Vagina (tissue), 2 donors: ENCODE measurements around the gene CUX1. TPM values are rescaled to one million over a fixed set of nuclear protein-coding genes. Genes with fewer than 3 reads are reported as not detected.
A peak's percentile ranks its signal among the peaks of the same experiment; 100 is the strongest.

ENCODE experiments used
- DNase-seq, 2 donors: peaks; one replicate each; pipeline ENCODE4 v3.0.0-alpha.2; 2017; ENCODE audit errors: extremely low spot score in 2 of 2
- H3K27ac ChIP-seq: fragments of 200-600 bp; sonication (generic); one replicate; pipeline ENCODE4 v1.5.1; 2019
- H3K27me3 ChIP-seq: fragments of 200-600 bp; sonication (generic); one replicate; pipeline ENCODE4 v1.5.1; 2019
- H3K36me3 ChIP-seq, 2 donors: fragments of 200-600 bp; sonication (generic); one replicate each; pipeline ENCODE4 v1.5.1; 2017 to 2019
- H3K4me1 ChIP-seq: fragments of 200-600 bp; sonication (generic); one replicate; pipeline ENCODE4 v1.5.1; 2019
- H3K4me3 ChIP-seq, 2 donors: fragments of 200-600 bp; sonication (generic); 1 replicate in 1 of 2; 2 replicates in 1 of 2; pipeline ENCODE4 v1.5.1; 2016 to 2019
- H3K9me3 ChIP-seq: fragments of 200-600 bp; sonication (generic); one replicate; pipeline ENCODE4 v1.5.1; 2019
- POLR2A ChIP-seq, 2 donors: fragments of 450-650 bp; IDR thresholded peaks; one replicate each; pipeline ENCODE4 v1.6.1; 2017; ENCODE audit warnings: antibody characterized with exemption in 2 of 2, mild to moderate bottlenecking in 2 of 2, moderate library complexity in 2 of 2
- POLR2AphosphoS5 ChIP-seq, 2 donors: sonication (generic); formaldehyde crosslinking; IDR thresholded peaks; one replicate each; pipeline ENCODE4 v1.9.0; 2017; ENCODE audit warnings: antibody characterized with exemption in 2 of 2, mild to moderate bottlenecking in 2 of 2, low read depth in 1 of 2; ENCODE audit not compliant: insufficient read depth in 1 of 2
- intact Hi-C: fragments of 100-400 bp; cut with DNase I; formaldehyde crosslinking; loops from one replicate; pipeline ENCODE4 v1.15.1; 2023
- total RNA-seq: library from RNA; depleted of rRNA; stranded (reverse); fragments of >200 nt; gene quantifications from one replicate; pipeline ENCODE4 v1.2.3, GENCODE V29; 2016
- TF ChIP-seq, protein P1 (sequence below), 3 experiments: fragments of 450-650 bp in 2 of 3; fragments of 200-600 bp in 1 of 3; sonication (generic) in 1 of 3; IDR thresholded peaks; one replicate each; pipeline ENCODE4 v1.5.1; 2017 to 2019; ENCODE audit warnings: antibody characterized with exemption in 3 of 3, mild to moderate bottlenecking in 2 of 3, moderate library complexity in 2 of 3

CUX1 gene
- total RNA-seq, 1 donor from 2014 or later: 65.3 TPM

DNA sequence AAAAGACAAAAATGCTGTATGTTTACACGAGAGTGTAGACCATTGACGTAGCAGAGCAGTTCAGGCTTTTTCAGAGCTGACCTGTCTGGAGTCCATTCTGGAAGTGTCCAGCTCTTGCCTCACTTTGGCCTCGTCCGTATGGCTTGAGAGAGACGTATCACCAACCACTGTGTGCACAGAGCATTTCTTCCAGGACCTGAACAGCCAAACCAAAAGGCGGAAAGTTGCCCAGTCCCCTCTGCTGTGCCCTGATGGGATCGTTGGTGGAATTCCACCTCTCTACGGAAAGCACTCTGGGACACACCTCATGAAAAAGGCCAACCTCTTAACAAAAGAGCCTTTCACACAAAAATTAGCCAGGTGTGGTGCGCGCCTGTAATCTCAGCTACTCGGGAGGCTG, 284.5 kb downstream of the CUX1 start:
- Histone ChIP-seq H3K4me1 (no peaks in the 10 kb centered on the region), H3K36me3 (peaks cover 0 to 21% of the 10 kb centered on the region in 2 donors), H3K4me3 (no peak overlapping the region), H3K27me3 (no peaks in the 10 kb centered on the region), H3K9me3 (no peaks in the 10 kb centered on the region), H3K27ac (no peak overlapping the region)
- TF ChIP-seq POLR2A (IDR thresholded peaks at IDR 0.05): no peak
- no peak for TF ChIP-seq POLR2AphosphoS5 (IDR thresholded peaks at IDR 0.05; ENCODE audit: insufficient read depth in 1 of 2, low read depth in 1 of 2)
- TF ChIP-seq, protein P1, sequence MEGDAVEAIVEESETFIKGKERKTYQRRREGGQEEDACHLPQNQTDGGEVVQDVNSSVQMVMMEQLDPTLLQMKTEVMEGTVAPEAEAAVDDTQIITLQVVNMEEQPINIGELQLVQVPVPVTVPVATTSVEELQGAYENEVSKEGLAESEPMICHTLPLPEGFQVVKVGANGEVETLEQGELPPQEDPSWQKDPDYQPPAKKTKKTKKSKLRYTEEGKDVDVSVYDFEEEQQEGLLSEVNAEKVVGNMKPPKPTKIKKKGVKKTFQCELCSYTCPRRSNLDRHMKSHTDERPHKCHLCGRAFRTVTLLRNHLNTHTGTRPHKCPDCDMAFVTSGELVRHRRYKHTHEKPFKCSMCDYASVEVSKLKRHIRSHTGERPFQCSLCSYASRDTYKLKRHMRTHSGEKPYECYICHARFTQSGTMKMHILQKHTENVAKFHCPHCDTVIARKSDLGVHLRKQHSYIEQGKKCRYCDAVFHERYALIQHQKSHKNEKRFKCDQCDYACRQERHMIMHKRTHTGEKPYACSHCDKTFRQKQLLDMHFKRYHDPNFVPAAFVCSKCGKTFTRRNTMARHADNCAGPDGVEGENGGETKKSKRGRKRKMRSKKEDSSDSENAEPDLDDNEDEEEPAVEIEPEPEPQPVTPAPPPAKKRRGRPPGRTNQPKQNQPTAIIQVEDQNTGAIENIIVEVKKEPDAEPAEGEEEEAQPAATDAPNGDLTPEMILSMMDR (IDR thresholded peaks at IDR 0.05): no peak
- DNase-seq: peak; percentile 32 to 61
- intact Hi-C loops: no loop called here

DNA sequence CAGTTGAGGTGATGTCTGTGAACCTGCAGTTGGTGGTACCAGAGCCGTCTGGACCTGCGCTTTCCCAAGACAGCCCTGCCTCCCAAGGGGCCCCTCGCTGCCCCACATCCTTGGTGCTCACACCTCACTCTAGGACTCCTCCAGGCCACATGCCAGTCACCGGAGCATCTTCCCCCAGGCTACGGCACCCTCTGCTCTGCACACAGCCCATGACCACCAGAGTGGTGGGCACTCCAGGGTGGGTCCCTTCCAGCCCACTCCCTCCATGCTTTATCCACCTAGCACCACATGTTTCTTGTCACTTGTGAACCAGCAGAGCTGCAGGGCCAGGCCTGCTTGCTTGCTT, 285.6 kb downstream of the CUX1 start:
- TF ChIP-seq POLR2AphosphoS5 (IDR thresholded peaks at IDR 0.05; ENCODE audit: insufficient read depth in 1 of 2, low read depth in 1 of 2) (no peak), POLR2A (IDR thresholded peaks at IDR 0.05) (no peak)
- TF ChIP-seq, protein P1 (IDR thresholded peaks at IDR 0.05): no peak
- DNase-seq: peak in 1 of 2 donors; percentile 65
- no peaks in the 10 kb centered on the region for H3K4me1 ChIP-seq
- no peaks in the 10 kb centered on the region for H3K9me3 ChIP-seq
- no peak overlapping the region for H3K27ac ChIP-seq
- intact Hi-C loops: no loop called here
- H3K36me3 ChIP-seq: peaks cover 0 to 21% of the 10 kb centered on the region in 2 donors
- no peak overlapping the region for H3K4me3 ChIP-seq
- no peaks in the 10 kb centered on the region for H3K27me3 ChIP-seq

- Histone ChIP-seq H3K4me1 (no peaks in the 10 kb centered on the region), H3K9me3 (no peaks in the 10 kb centered on the region), H3K27ac (no peak overlapping the region), H3K27me3 (no peaks in the 10 kb centered on the region), H3K4me3 (no peak overlapping the region), H3K36me3 (peaks cover 0 to 21% of the 10 kb centered on the region in 2 donors)
- intact Hi-C loops: no loop called here
- no peak for DNase-seq
- no peak for TF ChIP-seq POLR2AphosphoS5 (IDR thresholded peaks at IDR 0.05; ENCODE audit: insufficient read depth in 1 of 2, low read depth in 1 of 2)
- TF ChIP-seq POLR2A (IDR thresholded peaks at IDR 0.05): no peak
- TF ChIP-seq, protein P1 (IDR thresholded peaks at IDR 0.05): no peak
Observed at GRCh38 chr7:102104245-102104644, 286.8 kb downstream of the CUX1 start.

DNA sequence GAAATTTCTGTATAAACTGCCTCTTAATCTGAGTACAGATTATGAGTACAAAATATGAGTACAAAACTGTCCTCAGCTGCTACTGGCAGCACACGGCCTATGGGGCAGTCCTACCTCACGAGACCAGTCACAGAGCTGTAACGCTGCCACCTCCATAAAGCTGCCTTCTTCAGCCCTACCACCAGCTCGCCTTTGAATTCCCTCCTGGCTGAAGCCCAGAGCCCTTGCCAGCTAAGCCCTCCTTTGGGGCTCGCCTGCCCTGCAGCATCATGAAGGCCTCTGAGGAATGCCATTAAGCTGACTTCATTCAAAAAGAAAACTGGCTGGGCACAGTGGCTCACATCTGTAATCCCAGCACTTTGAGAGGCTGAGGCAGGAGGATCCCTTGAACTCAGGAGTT, 289.2 kb downstream of the CUX1 start:
- no peaks in the 10 kb centered on the region for H3K27me3 ChIP-seq
- intact Hi-C loops: no loop called here
- H3K4me3 ChIP-seq: no peak overlapping the region
- H3K36me3 ChIP-seq: peaks cover 0 to 21% of the 10 kb centered on the region in 2 donors
- TF ChIP-seq POLR2AphosphoS5 (IDR thresholded peaks at IDR 0.05; ENCODE audit: insufficient read depth in 1 of 2, low read depth in 1 of 2) (no peak), POLR2A (IDR thresholded peaks at IDR 0.05) (no peak)
- TF ChIP-seq, protein P1 (IDR thresholded peaks at IDR 0.05): no peak
- DNase-seq: peak; percentile 47 to 67
- H3K27ac ChIP-seq: no peak overlapping the region
- H3K4me1 ChIP-seq: no peaks in the 10 kb centered on the region
- H3K9me3 ChIP-seq: no peaks in the 10 kb centered on the region

DNA sequence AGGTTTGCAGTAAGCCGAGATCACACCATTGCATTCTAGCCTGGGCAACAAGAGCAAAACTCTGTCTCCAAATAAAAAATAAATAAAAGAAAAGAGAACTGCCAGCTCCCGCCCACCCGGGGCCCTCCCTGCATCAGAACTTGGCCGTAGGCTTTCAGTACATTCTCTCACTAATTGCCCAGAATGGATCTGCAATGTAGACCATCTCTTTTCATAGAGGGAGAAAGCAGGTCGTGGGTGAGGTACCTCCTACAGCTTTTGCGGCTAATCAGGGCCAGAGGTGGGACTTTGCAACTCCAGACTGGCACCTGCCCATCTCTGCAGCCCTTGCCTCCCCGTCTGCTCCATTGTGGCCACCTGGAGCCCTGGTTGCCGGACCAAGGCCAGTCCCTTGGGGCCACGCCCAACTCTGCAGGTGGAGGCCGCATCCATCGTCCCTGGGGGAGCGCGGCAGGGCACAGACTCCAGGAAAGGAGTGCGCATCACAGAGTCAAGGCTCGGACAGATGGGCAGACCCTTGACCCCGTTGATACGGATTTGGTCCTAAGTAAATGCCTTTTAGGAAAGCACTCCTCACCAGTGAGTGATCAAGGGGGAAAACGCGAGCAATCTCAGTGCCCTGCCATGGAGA, 290.2 kb downstream of the CUX1 start:
- peak; percentile 37 to 79 for DNase-seq

More for the DNA sequence above, 290.2 kb downstream of the CUX1 start:
- H3K4me1 ChIP-seq: no peaks in the 10 kb centered on the region
- H3K27me3 ChIP-seq: no peaks in the 10 kb centered on the region
- TF ChIP-seq, protein P1 (IDR thresholded peaks at IDR 0.05): no peak
- no peak for TF ChIP-seq POLR2AphosphoS5 (IDR thresholded peaks at IDR 0.05; ENCODE audit: insufficient read depth in 1 of 2, low read depth in 1 of 2)
- TF ChIP-seq POLR2A (IDR thresholded peaks at IDR 0.05): no peak
- no peaks in the 10 kb centered on the region for H3K9me3 ChIP-seq
- no peak overlapping the region for H3K27ac ChIP-seq
- H3K4me3 ChIP-seq: no peak overlapping the region
- peaks cover 0 to 13% of the 10 kb centered on the region in 2 donors for H3K36me3 ChIP-seq
- intact Hi-C loops: no loop called here
